ENCODE data around the gene NEURL4.
"Not testable (repeated sequence)": the region's sequence is repeated elsewhere in the genome, so short reads cannot be mapped to it uniquely, and the experiment has no call there.

NEURL4 gene

DNA sequence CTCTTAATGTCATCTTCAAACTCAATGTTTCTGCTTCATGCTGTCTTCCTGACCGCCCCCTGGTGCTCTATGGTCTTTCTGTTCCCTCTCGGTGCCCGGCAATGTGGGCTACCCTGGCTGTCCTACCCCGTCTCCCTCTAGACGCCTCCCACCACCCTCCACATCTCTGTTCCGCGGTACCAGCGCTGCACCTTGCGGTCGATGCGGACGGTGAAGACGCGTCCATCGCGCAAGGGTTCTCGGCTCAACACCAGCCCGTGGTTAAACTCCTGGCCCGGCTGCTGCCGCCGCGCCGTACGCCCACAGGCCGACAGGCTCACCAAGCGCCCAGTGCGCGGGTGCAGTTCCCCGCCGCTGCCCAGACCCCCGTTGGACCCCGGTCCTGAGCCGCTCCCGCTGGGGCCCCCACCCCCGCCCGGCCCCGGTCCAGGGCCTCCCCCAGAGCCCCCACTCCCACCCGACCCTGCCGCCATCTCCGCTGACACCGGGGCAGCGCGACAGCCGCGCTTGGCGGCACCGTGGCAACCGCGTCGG, at the start of gene NEURL4:
NEURL4 (minus strand) TSS at position 496 of the 534 bp plus-strand sequence; CDS start at position 473, 23 bp downstream.
- no peak for DNase-seq

DNA sequence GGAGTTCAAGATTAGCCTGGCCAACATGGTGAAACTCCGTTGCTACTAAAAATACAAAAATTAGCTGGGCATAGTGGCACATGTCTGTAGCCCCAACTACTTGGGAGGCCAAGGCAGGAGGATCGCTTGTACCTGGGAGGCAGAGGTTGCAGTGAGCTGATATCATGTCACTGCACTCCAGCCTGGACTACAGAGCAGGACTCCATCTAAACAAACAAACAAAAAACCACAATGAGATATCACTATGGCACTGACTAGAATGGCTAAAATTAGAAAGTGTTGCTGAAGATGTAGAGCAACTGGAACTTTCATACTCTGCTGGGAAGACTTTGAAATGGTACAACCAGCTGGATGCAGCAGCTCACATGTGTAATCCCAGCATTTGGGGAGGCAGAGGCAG, 45.2 kb upstream of the NEURL4 start:
- no peak for DNase-seq

DNA sequence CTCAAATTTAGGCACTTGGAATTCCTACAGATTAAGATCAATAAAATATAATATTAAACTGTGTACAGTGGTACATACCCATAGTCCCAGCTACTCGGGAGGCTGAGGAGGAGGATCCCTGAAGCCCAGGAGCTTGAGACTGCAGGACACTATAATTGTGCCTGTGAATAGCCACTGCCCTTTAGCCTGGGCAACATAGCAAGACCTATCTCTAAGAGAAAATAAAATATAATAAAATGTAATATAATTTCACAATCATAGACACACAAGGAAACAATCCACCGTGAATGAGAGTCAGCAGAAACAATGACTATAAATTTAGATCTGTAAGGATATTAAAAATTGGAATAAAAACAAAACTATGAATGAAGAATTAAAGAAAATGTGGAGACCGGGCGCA, 41.7 kb upstream of the NEURL4 start:
- no peak for DNase-seq

DNA sequence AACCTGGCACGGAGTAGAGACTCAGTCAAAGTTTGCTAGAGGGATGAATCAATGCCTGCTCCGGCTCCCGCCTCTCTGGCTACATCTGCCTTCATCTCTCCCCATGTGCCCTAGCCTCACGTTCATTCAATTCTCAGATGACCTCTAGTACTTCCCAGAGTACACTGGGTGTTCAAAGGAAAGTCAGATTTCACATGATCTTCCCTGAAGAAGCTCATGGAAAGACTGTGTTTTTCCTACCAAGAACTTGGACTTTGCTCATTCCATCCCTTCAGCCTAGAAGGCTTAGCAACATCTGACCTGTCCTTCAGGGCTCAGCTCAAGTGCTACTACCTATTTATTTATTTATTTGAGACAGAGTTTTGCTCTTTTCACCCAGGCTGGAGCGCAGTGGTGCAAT, 40.7 kb upstream of the NEURL4 start:
- no peak for DNase-seq

DNA sequence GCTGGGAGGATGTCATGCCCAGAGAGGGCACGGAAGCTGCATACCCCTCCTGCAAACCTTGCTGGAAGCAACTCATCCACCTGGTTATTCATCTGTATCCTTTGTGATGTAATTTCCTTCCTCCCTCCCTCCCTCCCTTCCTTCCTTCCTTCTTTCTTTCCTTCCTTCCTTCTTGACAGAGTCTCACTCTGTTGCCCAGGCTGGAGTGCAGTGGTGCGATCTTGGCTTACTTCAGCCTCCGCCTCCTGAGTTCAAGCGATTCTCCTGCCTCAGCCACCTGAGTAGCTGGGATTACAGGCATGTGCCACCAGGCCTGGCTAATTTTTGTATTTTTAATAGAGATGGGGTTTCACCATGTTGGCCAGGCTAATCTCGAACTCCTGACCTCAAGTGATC, 39.5 kb upstream of the NEURL4 start:
- not testable (repeated sequence) for DNase-seq

DNA sequence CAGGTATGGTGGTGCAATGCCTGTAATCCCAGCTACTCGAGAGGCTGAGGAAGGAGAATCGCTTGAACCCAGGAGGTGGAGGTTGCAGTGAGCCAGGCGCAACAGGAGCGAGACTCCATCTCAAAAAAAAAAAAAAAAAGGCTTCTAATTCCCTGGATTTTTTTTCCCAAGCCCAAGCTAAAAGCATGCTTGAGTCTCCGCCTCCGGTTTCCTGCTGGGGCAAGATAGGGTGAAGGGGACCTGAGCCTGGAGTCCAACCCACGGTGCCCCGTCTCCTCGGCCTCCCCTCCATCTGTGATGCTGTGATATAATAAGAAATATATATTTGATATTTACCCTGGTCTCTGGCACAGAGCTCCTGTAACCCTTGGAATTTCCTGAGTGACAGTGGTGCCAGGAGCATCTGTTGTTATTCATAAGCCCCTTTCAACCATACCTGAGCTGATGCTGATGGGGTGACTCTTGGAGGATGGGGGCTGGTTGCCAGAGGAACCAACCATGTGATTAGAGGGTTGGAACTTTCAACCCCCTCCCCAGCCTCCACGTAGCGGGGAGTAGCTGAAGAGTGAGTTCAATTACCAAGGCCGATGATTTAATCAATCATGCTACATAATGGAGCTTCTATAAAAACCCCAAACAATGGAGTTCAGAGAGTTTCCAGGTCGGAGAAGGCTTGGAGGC, 38.9 kb upstream of the NEURL4 start:
- no peak for DNase-seq

DNA sequence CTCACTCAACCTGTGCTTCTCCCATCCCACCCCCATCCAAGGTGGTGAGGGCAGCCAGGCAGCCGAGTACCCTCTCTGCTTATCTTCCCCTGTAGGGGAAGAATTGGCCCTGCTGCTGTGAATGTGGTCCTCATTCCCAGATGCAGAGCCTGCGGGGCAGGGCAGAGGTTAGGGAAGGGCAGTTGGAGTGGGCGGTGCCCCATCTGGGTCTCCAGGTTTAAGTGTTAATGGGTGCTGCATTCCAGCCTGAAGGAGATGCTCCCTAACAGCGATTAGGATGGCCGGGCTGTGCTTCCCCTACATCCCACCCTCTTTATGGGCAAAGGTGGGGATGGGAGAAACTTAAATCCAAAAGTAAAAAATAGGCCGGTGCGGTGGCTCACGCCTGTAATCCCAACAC, 37.9 kb upstream of the NEURL4 start:
- DNase-seq: no peak

DNA sequence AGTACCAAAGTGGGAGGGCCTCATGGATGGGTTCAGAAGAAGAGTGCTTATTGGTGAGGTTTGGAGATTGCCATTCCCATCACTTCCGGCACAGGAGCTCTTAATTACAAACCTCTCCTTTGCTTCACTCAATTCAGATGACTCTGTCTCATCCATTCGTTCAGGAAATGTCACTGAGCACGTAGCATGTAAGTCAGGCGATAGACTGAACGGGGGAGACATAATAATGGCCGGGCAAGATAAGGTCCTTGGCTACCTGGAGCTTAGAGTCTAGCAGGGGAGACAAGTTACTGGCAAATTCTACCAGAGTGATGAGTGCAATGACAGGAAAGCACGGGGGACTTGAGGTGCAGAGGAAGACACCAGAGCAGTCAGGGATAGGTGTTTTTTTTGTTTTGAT, 36.8 kb upstream of the NEURL4 start:
- DNase-seq: not testable (repeated sequence)

DNA sequence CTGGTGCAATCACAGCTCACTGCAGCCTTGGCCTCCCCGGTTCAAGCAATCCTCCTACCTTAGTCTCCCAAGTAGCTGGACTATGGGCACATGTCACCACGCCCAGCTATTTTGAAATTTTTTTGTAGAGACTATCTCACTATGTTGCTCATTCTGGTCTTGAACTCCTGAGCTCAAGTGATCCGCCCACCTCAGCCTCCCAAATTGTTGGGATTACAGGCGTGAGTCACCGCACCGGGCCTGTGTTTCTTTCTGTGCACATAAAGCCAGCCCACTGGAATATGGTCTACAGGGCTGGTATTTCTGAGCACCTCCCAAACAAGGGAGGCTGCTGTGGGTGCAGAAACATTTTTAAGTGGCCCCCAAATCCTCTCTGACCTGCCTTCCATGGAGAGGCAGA, 34.2 kb upstream of the NEURL4 start:
- no peak for DNase-seq

DNA sequence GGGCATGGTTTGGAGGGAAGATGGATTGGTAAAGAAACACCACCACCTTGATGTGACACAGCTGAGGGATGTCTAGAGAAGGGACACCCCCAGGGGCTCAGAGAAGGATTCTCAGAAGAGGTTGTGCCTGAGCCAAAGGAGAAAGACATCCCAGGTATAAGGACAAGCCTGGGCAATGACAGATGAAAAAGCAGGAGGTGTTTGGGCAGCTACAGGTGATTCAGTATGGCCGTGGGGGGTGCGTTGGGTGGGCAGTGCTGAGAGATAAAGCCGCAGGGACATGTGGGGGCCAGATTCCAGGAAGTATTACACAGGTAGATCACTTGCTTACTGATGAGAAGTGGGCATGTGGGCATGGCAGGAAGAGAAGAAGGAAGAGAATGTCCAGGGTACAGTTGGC, 32.8 kb upstream of the NEURL4 start:
- no peak for DNase-seq

DNA sequence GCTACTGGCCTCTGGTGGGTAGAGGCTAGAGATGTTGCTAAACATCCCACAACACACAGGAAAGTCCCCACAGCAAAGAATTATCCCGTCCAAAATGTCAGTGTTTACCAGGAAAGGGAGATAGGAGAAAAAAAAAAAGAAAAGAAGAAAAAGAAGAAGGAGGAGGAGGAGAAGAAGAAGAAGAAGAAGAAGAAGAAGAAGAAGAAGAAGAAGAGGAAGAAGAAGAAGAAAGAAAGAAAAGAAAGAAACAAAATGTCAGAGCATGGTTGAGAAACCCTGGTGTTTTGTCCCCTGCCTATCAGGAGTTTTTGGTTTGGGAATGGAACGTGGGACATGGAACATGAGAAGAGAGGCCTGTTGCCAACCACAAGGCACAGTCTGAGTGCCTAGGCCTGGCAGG, 28.2 kb upstream of the NEURL4 start:
- DNase-seq: no peak

DNA sequence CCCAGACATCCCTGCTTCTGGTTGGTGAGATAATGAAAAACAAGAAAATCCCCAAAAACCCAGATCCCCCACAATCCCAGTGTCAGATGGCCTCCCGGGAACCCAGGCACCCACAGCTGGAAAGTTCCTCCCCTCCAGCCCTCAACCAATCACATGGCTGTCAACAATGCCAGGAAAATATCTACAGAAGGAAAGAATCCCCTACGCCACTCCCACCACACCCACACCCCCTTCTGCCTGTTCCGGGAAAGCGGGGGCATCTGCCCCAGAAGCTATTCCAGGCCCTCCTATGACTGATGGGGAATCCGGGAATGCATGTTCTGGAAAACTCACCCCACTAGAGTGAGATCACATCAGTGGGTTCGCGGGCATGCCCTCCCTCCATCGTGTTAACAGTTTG, 27.6 kb upstream of the NEURL4 start:
- DNase-seq: no peak

DNA sequence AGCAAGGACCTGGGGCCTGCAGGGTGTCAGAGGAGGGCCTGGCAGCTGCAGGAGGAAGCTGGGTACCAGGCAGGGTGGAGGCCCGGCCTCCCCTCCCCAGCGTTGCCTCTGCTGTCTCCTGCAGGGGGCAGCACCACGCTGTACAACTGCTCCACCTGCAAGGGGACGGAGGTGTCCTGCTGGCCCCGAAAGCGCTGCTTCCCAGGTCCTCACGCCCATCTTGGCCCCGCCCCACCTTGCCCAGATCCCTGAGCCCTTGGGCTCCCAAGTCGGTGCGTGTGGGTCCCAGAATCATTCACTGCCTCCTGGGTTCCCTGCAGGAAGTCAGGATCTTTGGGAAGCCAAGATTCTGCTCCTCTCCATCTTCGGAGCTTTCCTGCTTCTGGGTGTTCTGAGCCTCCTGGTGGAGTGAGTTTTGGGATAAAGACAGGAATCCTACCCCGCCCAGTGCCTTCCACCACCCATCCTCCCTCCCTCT, 27.0 kb upstream of the NEURL4 start:
- DNase-seq: peak; percentile 73

DNA sequence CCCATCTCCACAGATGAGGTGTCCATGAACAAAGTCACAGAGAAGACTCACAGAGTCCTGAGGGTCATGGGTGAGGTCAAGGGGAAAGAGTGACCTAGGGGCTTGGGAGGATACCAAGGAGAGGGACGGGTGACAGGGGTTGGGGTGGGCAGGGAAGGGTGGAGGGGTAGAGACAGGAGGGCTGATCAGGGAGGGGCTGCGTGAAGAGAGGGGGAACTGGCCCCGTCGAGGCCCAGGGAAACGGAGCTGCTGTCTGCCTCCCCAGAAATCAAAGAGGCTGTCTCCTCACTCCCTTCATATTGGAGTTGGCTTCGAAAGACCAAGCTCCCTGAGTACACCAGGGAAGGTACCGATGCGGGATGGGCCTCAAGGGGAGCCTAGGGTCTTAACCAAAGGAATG, 26.4 kb upstream of the NEURL4 start:
- no peak for DNase-seq

DNA sequence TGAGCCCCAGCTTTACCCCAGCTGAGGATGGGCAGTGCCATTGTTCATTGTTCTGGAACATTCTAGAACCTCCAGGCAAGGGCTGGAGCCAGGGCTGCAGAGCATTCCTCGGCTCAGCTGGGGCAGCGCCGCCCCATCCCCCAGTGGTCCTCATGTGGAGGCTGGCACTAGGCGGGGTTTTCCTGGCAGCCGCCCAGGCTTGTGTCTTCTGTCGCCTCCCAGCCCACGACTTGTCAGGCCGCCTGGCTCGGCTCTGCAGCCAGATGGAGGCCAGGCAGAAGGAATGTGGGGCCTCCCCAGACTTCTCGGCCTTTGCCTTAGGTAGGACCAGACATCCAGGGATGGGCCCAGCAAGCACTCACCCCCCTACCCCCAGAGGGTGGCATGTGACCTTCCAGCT, 25.9 kb upstream of the NEURL4 start, which contains the start of gene TMEM95:
TMEM95 (plus strand) TSS at position 104 of the 400 bp plus-strand sequence; CDS start at position 153, 49 bp downstream.
- peak; percentile 25 for DNase-seq

DNA sequence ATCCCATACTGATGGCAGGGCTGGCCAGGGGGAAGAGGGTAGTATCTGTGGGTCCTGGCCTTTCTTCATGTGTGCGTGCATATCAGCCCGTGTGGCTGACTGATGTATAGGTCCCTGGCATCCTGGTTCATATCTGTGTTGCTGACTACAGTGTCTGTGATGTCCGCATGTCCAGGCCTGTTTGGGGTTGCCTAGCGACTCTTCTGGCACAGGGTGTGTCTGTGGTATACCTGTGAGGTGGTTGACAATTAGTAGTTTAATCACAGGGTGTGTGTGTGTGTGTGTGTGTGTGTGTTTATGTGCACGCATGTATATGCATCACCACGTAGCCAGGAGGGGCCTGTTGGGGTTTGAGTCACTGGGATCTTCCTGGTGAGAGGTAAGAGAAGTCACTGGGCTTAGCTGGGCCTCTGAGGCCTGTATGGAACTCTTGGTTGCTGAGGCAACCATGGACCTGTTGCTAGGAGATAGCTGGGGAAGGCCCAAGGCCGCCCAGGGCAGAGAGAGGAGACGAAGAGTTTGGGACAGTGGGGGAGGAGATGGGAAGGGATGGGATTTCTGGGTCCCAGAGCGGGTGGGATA, 25.2 kb upstream of the NEURL4 start:
- peak; percentile 53 for DNase-seq

DNA sequence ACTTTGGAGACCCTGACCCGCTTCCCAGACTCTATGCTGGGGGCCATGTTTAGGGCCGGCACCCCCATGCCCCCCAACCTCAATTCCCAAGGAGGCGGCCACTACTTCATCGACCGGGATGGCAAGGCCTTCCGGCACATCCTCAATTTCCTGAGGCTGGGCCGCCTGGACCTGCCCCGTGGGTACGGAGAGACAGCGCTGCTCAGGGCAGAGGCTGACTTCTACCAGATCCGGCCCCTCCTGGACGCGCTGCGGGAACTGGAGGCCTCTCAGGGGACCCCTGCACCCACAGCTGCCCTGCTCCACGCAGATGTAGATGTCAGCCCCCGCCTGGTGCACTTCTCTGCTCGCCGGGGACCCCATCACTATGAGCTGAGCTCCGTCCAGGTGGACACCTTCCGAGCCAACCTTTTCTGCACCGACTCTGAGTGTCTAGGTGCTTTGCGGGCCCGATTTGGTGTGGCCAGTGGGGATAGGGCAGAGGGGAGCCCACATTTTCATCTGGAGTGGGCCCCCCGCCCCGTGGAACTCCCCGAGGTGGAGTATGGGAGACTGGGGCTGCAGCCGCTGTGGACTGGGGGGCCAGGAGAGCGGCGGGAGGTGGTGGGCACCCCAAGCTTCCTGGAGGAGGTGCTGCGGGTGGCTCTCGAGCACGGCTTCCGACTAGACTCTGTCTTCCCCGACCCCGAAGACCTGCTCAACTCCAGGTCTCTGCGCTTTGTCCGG, 23.9 kb upstream of the NEURL4 start:
- no peak for DNase-seq

DNA sequence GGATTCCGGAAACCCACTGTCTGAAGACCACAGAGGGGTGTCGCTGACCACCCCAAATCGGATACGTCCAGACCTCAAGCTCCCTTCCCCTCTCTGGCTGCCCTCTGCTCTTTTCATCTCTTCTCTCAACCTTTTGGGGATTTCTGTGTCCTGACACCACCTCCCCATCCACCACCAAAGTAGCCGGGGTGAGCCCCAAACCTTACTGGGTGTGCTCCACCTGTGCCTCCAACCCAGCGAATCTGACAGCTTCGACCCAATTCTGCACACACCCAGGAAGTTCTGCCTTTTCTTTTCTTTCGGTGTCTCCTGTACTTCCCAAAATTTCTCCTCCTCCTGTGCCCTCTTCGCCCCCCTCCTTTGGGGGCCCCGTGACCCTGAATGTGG, 23.4 kb upstream of the NEURL4 start:
- DNase-seq: no peak

DNA sequence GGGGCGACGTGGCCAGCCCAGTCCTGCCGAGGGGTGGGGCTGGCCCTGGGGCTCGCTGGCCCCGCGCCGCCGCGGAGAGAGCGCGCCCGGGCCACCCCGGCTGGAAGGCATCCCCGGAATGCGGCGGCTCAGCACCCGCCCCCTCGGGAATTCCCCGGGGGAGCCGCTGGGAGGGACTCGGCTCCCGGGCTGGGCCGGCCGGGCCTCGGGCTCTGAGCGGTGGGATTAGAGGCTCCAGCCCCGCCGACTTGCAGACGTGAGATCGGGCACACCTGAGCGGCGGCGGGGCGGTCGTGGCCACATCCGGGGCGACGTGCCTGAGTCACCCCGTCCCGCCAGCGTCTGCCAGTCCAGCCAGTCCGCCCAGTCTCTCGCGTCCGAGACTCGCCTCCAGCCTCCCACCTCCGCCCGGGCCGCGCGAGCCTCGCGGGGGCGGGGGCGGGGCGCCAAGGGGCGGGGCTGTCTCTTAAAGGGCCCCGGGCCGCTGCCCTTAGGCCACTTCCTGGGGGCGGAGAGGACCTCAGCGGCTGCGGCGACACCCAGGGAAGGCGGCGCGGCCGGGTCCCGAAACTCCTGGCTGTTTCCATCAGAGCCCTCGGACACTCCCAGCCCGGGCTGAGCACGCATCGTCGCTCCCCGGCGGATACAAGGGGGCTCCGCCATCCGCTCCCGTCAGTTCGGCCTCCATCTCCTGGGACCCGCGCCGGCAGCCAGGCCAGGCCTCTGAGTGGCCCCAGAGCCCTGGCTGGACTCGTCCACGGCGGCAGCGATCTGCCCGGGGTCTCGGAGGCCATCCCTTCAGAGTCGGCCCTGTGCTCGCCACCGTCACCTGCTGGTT, 22.7 kb upstream of the NEURL4 start, which contains the start of gene KCTD11:
KCTD11 (plus strand) TSS at position 498 of the 838 bp plus-strand sequence.
- peak; percentile 64 for DNase-seq

DNA sequence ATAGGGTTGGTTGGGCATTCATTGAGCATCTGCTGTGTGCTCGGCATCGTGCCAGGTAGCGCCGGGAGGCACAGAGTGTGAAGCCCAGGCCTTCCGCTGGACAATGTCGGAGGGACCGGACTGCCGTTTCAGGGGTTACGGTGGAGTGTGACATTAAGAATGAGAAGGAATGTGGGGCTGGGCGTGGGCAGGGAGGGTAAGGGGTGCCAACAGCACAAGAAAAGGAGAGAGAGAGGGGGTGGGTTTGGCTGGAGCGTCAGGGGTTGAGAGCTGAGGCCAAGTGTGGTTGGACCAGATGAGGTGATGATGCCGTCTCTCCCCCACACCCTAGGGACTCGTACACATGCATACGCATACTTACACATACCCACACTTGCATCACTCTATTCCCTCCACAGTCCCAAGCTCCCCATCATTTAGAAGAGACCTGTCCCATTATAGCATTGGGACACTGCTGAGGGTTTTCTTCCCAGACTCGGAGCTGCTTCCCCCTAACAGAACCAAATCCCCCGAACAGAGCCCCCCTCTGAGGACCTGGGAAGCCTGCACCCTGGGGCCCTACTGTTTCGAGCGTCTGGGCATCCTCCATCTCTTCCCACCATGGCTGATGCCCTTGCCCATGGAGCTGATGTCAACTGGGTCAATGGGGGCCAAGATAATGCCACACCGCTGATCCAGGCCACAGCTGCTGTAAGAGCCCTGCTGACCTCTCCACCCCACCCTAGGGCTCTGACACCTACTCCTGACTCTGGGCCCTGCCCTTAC, 19.5 kb upstream of the NEURL4 start:
- peak; percentile 7 for DNase-seq

DNA sequence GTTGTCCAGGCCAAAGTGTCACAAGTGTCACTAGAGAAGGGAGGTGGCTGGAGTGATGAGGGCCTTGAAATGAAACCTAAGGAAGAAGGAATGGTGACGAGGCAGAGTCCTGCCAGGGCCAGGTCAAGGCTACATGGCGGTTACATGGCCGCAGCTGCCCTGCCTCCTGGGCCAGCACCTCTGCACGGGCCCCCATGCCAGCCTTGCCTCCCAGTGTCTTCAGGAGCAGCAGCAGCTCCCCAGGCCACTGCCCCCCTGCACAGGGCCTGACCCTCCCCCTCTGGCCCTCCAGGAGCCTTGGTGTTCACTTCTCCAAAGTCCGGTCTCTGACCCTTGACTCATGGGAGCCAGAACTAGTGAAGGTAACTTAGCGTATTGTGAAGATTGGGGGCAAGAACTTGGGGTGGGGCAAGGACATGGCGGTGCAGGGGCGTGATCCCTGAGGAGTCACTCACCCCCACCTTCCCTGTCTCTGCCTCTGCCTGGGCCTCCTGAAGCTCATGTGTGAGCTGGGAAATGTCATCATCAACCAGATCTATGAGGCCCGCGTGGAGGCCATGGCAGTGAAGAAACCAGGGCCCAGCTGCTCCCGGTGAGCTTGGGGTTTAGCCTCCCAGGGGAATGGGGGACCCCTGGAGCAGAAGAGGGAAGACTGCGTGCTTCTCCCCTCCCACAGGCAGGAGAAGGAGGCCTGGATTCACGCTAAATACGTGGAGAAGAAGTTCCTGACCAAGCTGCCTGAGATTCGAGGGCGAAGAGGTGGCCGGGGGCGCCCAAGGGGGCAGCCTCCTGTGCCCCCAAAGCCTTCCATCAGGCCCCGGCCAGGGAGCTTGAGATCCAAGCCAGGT, 18.7 kb upstream of the NEURL4 start:
- no peak for DNase-seq

All from NCI-H69 (cell line).